Stomach (tissue), 9 donors: ENCODE data around the gene PTPRZ1. TPM values are rescaled to one million over a fixed set of nuclear protein-coding genes. Genes with fewer than 3 reads are reported as not detected.

Experiments used
- DNase-seq, 2 donors: peaks; one replicate each; pipeline versions ENCODE4 v3.0.0 to v3.0.0-alpha.2; 2013 to 2019
- H3K27ac ChIP-seq, 5 donors: fragments of 200-600 bp in 4 of 5; sonication (generic) in 4 of 5; one replicate each; pipeline ENCODE4 v1.5.1; 2013 to 2019; ENCODE audit warnings: mild to moderate bottlenecking in 1 of 5, moderate library complexity in 1 of 5
- H3K27me3 ChIP-seq, 3 donors: fragments of 200-600 bp; sonication (generic); one replicate each; pipeline ENCODE4 v1.5.1; 2017 to 2019; ENCODE audit warnings: mixed run types in 1 of 3
- H3K36me3 ChIP-seq, 4 donors: fragments of 200-600 bp; sonication (generic); 1 replicate in 3 of 4; 2 replicates in 1 of 4; pipeline ENCODE4 v1.5.1; 2016 to 2019
- H3K4me1 ChIP-seq, 4 donors: fragments of 200-600 bp; sonication (generic); one replicate each; pipeline ENCODE4 v1.5.1; 2016 to 2019
- H3K4me3 ChIP-seq, 4 donors: fragments of 200-600 bp; sonication (generic) in 3 of 4; one replicate each; pipeline ENCODE4 v1.5.1; 2016 to 2019; ENCODE audit warnings: mild to moderate bottlenecking in 1 of 4
- H3K9me3 ChIP-seq, 4 donors: fragments of 200-600 bp; sonication (generic); one replicate each; pipeline ENCODE4 v1.5.1; 2016 to 2019
- EP300 ChIP-seq: sonication (generic); formaldehyde crosslinking; IDR thresholded peaks from one replicate; pipeline ENCODE4 v1.6.1; 2017; ENCODE audit warnings: antibody characterized with exemption
- POLR2A ChIP-seq, 4 donors: fragments of 450-650 bp; IDR thresholded peaks; one replicate each; pipeline ENCODE4 v1.6.1; 2016; ENCODE audit warnings: antibody characterized with exemption in 4 of 4, control low read depth in 2 of 4, mild to moderate bottlenecking in 1 of 4, moderate library complexity in 1 of 4
- POLR2AphosphoS5 ChIP-seq, 3 donors: sonication (generic); formaldehyde crosslinking; IDR thresholded peaks; one replicate each; pipeline ENCODE4 v1.6.1; 2016; ENCODE audit warnings: antibody characterized with exemption in 3 of 3
- WGBS, 5 donors: extraction: QIAGEN DNeasy Blood & Tissue Kit in 3 of 5; methylation state at CpG; one replicate each; pipeline versions ENCODE4 v1.1.5 to v1.1.7; 2013 to 2018; 5-methylcytosine and 5-hydroxymethylcytosine counted together
- intact Hi-C: fragments of 100-400 bp; cut with DNase I; formaldehyde crosslinking; loops from one replicate; pipeline ENCODE4 v1.15.1; 2023; ENCODE audit warnings: low total_unique reads
- polyA plus RNA-seq, 3 donors: library from polyadenylated mRNA; stranded (reverse); fragments of 200-250 nt; gene quantifications; one replicate each; pipeline ENCODE4 v1.2.3, GENCODE V29; 2013
- total RNA-seq, 5 donors: library from RNA; depleted of rRNA; stranded (reverse); fragments of >200 nt; gene quantifications; one replicate each; pipeline versions ENCODE4 v1.1.0 to v1.2.3, GENCODE V29; 2014 to 2016
- TF ChIP-seq, protein P1 (sequence below), 7 experiments: fragments of 450-650 bp in 4 of 7; fragments of 200-600 bp in 3 of 7; sonication (generic) in 3 of 7; IDR thresholded peaks; one replicate each; pipeline ENCODE4 v1.5.1; 2016 to 2019; ENCODE audit warnings: antibody characterized with exemption in 7 of 7, control low read depth in 2 of 7, mild to moderate bottlenecking in 1 of 7
- donor health status: healthy with polysubstance abuse.
- donor health status: Bipolar disorder and iron deficiency.
- donor health status: healthy.

PTPRZ1 gene
- total and polyA plus RNA-seq, 8 donors, result 0.29 to 31.6 (median 18.1) TPM

DNA sequence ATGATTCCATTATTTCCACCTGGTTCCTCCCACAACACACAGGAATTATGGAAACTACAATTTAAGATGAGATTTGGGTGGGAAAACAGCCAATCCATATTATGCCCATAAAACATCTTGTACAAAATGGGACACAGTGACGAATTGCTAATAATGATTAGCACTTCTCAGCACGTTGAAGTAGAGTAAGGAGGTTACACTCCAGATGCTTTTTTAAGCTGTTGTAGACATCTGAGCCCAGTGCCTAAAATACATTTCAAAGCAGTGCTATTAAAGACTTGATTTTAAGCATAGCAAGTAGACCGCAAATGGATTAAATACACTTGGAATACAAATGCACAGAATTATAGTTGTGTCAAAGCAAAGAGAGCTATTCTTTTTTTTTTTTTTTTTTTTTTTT lies 165.2 kb downstream of the PTPRZ1 start:
- Histone ChIP-seq H3K4me3 (no peak overlapping the region), H3K27ac (no peak overlapping the region), H3K9me3 (no peaks in the 10 kb centered on the region), H3K4me1 (no peaks in the 10 kb centered on the region), H3K27me3 (no peaks in the 10 kb centered on the region), H3K36me3 (peaks cover 0 to 4% (median 0%) of the 10 kb centered on the region in 4 donors)
- TF ChIP-seq POLR2AphosphoS5 (IDR thresholded peaks at IDR 0.05) (no peak), EP300 (no peak), POLR2A (IDR thresholded peaks at IDR 0.05) (no peak)
- TF ChIP-seq, protein P1, sequence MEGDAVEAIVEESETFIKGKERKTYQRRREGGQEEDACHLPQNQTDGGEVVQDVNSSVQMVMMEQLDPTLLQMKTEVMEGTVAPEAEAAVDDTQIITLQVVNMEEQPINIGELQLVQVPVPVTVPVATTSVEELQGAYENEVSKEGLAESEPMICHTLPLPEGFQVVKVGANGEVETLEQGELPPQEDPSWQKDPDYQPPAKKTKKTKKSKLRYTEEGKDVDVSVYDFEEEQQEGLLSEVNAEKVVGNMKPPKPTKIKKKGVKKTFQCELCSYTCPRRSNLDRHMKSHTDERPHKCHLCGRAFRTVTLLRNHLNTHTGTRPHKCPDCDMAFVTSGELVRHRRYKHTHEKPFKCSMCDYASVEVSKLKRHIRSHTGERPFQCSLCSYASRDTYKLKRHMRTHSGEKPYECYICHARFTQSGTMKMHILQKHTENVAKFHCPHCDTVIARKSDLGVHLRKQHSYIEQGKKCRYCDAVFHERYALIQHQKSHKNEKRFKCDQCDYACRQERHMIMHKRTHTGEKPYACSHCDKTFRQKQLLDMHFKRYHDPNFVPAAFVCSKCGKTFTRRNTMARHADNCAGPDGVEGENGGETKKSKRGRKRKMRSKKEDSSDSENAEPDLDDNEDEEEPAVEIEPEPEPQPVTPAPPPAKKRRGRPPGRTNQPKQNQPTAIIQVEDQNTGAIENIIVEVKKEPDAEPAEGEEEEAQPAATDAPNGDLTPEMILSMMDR (IDR thresholded peaks at IDR 0.05), result no peak
- intact Hi-C loops, result no loop called here
- no peak for DNase-seq
- WGBS, 5 donors, result 76 to 88% (median 85%) methylated on average over 3 of the region's 3 CpGs

GRCh38 chr7:122038904-122039303 lies 165.9 kb downstream of the PTPRZ1 start:
- intact Hi-C loops, result no loop called here
- Histone ChIP-seq H3K4me1 (no peaks in the 10 kb centered on the region), H3K27me3 (no peaks in the 10 kb centered on the region), H3K9me3 (no peaks in the 10 kb centered on the region), H3K36me3 (peaks cover 0 to 4% (median 0%) of the 10 kb centered on the region in 4 donors), H3K4me3 (no peak overlapping the region), H3K27ac (no peak overlapping the region)
- no peak for DNase-seq
- WGBS, 5 donors, result 79 to 90% (median 82%) methylated on average over 3 of the region's 3 CpGs
- TF ChIP-seq EP300, result no peak
- no peak for TF ChIP-seq POLR2AphosphoS5 (IDR thresholded peaks at IDR 0.05)
- TF ChIP-seq POLR2A (IDR thresholded peaks at IDR 0.05), result no peak
- TF ChIP-seq, protein P1 (IDR thresholded peaks at IDR 0.05), result no peak

- intact Hi-C loops, result no loop called here
- H3K4me1 ChIP-seq, result no peaks in the 10 kb centered on the region
- no peak overlapping the region for H3K27ac ChIP-seq
- no peaks in the 10 kb centered on the region for H3K27me3 ChIP-seq
- WGBS, 5 donors, result 75 to 82% (median 81%) methylated on average over 3 of the region's 3 CpGs
- no peak for DNase-seq
- peaks cover 0 to 4% (median 0%) of the 10 kb centered on the region in 4 donors for H3K36me3 ChIP-seq
- TF ChIP-seq, protein P1 (IDR thresholded peaks at IDR 0.05), result no peak
- TF ChIP-seq EP300, result no peak
- no peak for TF ChIP-seq POLR2A (IDR thresholded peaks at IDR 0.05)
- H3K9me3 ChIP-seq, result no peaks in the 10 kb centered on the region
- H3K4me3 ChIP-seq, result no peak overlapping the region
Observed at GRCh38 chr7:122040147-122040546, 167.2 kb downstream of the PTPRZ1 start.

DNA sequence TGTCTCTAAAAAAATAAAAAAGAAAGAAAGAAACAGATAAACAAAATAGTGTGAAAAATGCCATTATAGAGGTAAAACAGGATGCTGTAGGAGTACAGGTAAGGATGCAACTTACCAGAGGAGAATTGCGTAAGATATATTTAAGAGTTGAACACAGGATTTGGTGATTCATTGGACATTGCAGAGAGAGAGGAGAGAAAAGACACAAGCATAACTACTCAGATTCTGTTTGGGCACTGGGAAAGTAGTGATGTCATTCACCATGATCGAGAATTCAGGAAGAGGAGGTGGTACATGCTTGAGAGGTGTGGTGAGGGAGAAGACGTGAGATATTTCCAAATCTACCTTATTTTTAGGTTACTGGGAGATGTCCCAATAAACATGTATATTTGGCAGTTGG lies 173.4 kb downstream of the PTPRZ1 start:
- Histone ChIP-seq H3K27me3 (no peaks in the 10 kb centered on the region), H3K9me3 (no peaks in the 10 kb centered on the region), H3K4me1 (no peaks in the 10 kb centered on the region), H3K4me3 (no peak overlapping the region), H3K27ac (no peak overlapping the region), H3K36me3 (no peaks in the 10 kb centered on the region)
- WGBS, 5 donors, result 81 to 93% (median 89%) methylated on average over 3 of the region's 3 CpGs
- intact Hi-C loops, result no loop called here
- DNase-seq, result no peak
- TF ChIP-seq POLR2AphosphoS5 (IDR thresholded peaks at IDR 0.05) (no peak), EP300 (no peak), POLR2A (IDR thresholded peaks at IDR 0.05) (no peak)
- TF ChIP-seq, protein P1 (IDR thresholded peaks at IDR 0.05), result no peak
